PC-9 (cell line): ENCODE data around the gene MLN. TPM values are rescaled to one million over a fixed set of nuclear protein-coding genes. Genes with fewer than 3 reads are reported as not detected.

Experiments used
- BruUV-seq: library from RNA; stranded (reverse); fragments of 400-500 nt; replicated peaks from 2 replicates; lab custom pipeline; 2021; lab: Mats Ljungman, UMichigan
- CTCF ChIA-PET: fragments of 300-600 bp; sonication (Branson Sonifier 250); formaldehyde crosslinking; loops from one replicate; lab custom pipeline; 2022; ENCODE audit warnings: antibody characterized with exemption; lab: Charles Lee
- POLR2A ChIA-PET: fragments of 300-600 bp; sonication (Branson Sonifier 250); formaldehyde crosslinking; loops from one replicate; lab custom pipeline; 2022; ENCODE audit warnings: antibody characterized with exemption; ENCODE audit not compliant: unreplicated experiment; lab: Charles Lee
- DNase-seq, 2 experiments: peaks; one replicate each; pipeline versions ENCODE4 v3.0.0 to v3.0.0-alpha.2; 2015 to 2022; ENCODE audit warnings: mixed read lengths in 1 of 2
- H2AFZ ChIP-seq: fragments of 200-600 bp; sonication (generic); 2 replicates; pipeline ENCODE4 v1.8.1; 2017; ENCODE audit warnings: antibody characterized with exemption
- H3F3A ChIP-seq: fragments of 200-600 bp; sonication (generic); 2 replicates; pipeline ENCODE4 v1.8.1; 2017; ENCODE audit warnings: antibody characterized with exemption, mild to moderate bottlenecking, low read depth; ENCODE audit not compliant: insufficient read depth
- H3K27ac ChIP-seq: fragments of 200-600 bp; sonication (generic); 2 replicates; pipeline ENCODE4 v1.6.1; 2016; ENCODE audit warnings: mixed run types
- H3K27me3 ChIP-seq: fragments of 200-600 bp; sonication (generic); 2 replicates; pipeline ENCODE4 v1.6.1; 2016; ENCODE audit warnings: low read depth, mixed run types; ENCODE audit not compliant: insufficient read depth
- H3K36me3 ChIP-seq: fragments of 200-600 bp; sonication (generic); 2 replicates; pipeline ENCODE4 v1.6.1; 2016; ENCODE audit warnings: low read depth, mixed run types
- H3K4me1 ChIP-seq: fragments of 200-600 bp; sonication (generic); replicated peaks from 2 replicates; pipeline ENCODE4 v1.6.1; 2016; ENCODE audit warnings: mixed run types; ENCODE audit not compliant: insufficient read depth
- H3K4me2 ChIP-seq: fragments of 200-600 bp; sonication (generic); 2 replicates; pipeline ENCODE4 v1.6.1; 2017; ENCODE audit warnings: mixed run types
- H3K4me3 ChIP-seq: fragments of 200-600 bp; sonication (generic); 2 replicates; pipeline ENCODE4 v1.6.1; 2016; ENCODE audit warnings: mixed run types
- H3K79me2 ChIP-seq: fragments of 200-600 bp; sonication (generic); 2 replicates; pipeline ENCODE4 v1.6.1; 2017; ENCODE audit warnings: low read depth, mixed run types
- H3K9me2 ChIP-seq: fragments of 200-600 bp; sonication (generic); 2 replicates; pipeline ENCODE4 v1.8.1; 2017; ENCODE audit warnings: mild to moderate bottlenecking; ENCODE audit not compliant: insufficient read depth
- H3K9me3 ChIP-seq: fragments of 200-600 bp; sonication (generic); 2 replicates; pipeline ENCODE4 v1.8.1; 2016; ENCODE audit warnings: low read depth; ENCODE audit not compliant: insufficient read depth
- H4K20me1 ChIP-seq: fragments of 200-600 bp; sonication (generic); 2 replicates; pipeline ENCODE4 v1.8.1; 2017; ENCODE audit not compliant: insufficient read depth
- EZH2 ChIP-seq: fragments of 200-600 bp; sonication (generic); IDR thresholded peaks from 2 replicates; pipeline ENCODE4 v1.8.0; 2017; ENCODE audit warnings: antibody characterized with exemption, low read depth
- intact Hi-C: fragments of 100-400 bp; cut with micrococcal nuclease; formaldehyde crosslinking; loops from one replicate; pipeline ENCODE4 v1.10.0; 2022; ENCODE audit not compliant: unreplicated experiment
- total RNA-seq: library from RNA; stranded (reverse); gene quantifications from 2 replicates; pipeline ENCODE4 v1.2.3, GENCODE V29; 2021
- TF ChIP-seq, protein P1 (sequence below): fragments of 200-600 bp; sonication (generic); conservative IDR thresholded peaks from 2 replicates; pipeline ENCODE4 v1.6.1; 2017; ENCODE audit warnings: mixed run types, antibody characterized with exemption, mild to moderate bottlenecking, moderate library complexity

MLN gene
- total RNA-seq, 1 experiment from 2014 or later = not detected

DNA sequence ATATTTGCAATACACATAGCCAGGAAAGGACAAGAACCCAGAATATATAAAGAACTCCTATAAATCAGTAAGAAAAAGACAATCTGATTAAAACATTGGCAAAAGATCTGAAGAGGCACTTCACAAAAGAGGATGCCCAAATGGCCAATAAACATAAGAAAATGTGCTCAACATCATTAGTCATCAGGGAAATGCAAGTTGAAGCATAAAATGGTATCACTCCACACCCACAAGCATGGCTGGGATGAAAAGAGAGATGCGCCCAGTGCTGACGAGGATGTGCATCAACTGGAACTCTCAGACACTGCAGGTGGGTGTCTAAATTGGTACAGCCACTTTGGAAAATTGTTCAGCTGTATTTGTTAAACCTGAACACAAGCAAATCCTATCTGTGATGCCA is 42.4 kb upstream of the MLN start:
- no peak overlapping the region for H3K27ac ChIP-seq
- DNase-seq = no peak
- H3K9me3 ChIP-seq = no peaks in the 10 kb centered on the region
- BruUV-seq = no TSS peak
- CTCF ChIA-PET = no interaction called here
- no peak overlapping the region for H3K4me2 ChIP-seq
- POLR2A ChIA-PET = no interaction called here
- H3K79me2 ChIP-seq = no peaks in the 10 kb centered on the region
- no peaks in the 10 kb centered on the region for H4K20me1 ChIP-seq
- TF ChIP-seq, protein P1, sequence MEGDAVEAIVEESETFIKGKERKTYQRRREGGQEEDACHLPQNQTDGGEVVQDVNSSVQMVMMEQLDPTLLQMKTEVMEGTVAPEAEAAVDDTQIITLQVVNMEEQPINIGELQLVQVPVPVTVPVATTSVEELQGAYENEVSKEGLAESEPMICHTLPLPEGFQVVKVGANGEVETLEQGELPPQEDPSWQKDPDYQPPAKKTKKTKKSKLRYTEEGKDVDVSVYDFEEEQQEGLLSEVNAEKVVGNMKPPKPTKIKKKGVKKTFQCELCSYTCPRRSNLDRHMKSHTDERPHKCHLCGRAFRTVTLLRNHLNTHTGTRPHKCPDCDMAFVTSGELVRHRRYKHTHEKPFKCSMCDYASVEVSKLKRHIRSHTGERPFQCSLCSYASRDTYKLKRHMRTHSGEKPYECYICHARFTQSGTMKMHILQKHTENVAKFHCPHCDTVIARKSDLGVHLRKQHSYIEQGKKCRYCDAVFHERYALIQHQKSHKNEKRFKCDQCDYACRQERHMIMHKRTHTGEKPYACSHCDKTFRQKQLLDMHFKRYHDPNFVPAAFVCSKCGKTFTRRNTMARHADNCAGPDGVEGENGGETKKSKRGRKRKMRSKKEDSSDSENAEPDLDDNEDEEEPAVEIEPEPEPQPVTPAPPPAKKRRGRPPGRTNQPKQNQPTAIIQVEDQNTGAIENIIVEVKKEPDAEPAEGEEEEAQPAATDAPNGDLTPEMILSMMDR = no peak
- TF ChIP-seq EZH2 = no peak
- H3K9me2 ChIP-seq = no peaks in the 10 kb centered on the region
- H3K4me3 ChIP-seq = no peak overlapping the region
- no peaks in the 10 kb centered on the region for H3K27me3 ChIP-seq
- intact Hi-C loops = no loop called here
- H3K4me1 ChIP-seq = peaks cover 5% of the 10 kb centered on the region
- H3K36me3 ChIP-seq = no peaks in the 10 kb centered on the region
- H3F3A ChIP-seq = peaks cover 5% of the 10 kb centered on the region; the same call in 1 of the 2 replicates
- H2AFZ ChIP-seq = no peak overlapping the region

DNA sequence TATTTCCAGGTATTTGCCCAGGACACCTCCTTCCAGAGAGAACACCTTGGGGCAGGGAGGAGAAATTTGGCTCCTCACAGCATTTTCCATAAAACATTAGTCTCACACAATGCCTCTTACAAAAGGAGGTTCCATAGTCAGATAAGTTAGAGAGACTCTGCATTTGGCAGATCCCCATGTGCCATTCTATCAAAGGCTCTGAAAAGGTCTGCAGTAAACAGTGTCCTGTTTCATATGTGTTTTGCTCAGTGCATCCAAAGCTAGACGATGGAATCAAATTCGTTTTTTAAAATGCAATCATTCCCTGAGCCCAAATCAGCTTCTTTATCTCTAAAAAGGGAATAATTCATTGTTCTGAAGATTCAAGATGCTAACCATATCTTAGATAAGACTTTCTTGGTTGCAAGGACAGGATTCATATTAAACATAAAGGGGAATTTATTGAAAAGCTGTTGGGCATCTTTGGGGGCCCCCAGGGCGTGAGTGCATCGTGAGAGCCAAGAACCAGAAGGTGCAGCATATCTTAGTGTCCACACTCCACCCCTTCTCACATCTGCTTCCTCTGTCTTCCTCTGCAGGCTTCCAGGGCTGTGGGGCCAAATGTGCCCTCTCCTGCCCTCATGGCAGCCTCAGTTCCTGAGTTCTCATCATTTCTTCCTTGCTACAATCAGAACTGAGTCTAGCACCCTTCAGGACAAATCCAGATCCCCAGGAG is 41.4 kb upstream of the MLN start:
- no peak for DNase-seq
- H2AFZ ChIP-seq = no peak overlapping the region
- H3K4me1 ChIP-seq = peaks cover 16% of the 10 kb centered on the region
- H3K27ac ChIP-seq = no peak overlapping the region
- ChIA-PET CTCF (no interaction called here), POLR2A (no interaction called here)
- no peaks in the 10 kb centered on the region for H4K20me1 ChIP-seq
- H3K4me2 ChIP-seq = no peak overlapping the region
- H3K9me2 ChIP-seq = no peaks in the 10 kb centered on the region
- no TSS peak for BruUV-seq
- no peaks in the 10 kb centered on the region for H3K9me3 ChIP-seq
- H3K36me3 ChIP-seq = no peaks in the 10 kb centered on the region
- peaks cover 16% of the 10 kb centered on the region for H3F3A ChIP-seq
- H3K27me3 ChIP-seq = no peaks in the 10 kb centered on the region
- intact Hi-C loops = no loop called here
- H3K79me2 ChIP-seq = no peaks in the 10 kb centered on the region
- no peak for TF ChIP-seq EZH2
- TF ChIP-seq, protein P1 = no peak
- H3K4me3 ChIP-seq = no peak overlapping the region

DNA sequence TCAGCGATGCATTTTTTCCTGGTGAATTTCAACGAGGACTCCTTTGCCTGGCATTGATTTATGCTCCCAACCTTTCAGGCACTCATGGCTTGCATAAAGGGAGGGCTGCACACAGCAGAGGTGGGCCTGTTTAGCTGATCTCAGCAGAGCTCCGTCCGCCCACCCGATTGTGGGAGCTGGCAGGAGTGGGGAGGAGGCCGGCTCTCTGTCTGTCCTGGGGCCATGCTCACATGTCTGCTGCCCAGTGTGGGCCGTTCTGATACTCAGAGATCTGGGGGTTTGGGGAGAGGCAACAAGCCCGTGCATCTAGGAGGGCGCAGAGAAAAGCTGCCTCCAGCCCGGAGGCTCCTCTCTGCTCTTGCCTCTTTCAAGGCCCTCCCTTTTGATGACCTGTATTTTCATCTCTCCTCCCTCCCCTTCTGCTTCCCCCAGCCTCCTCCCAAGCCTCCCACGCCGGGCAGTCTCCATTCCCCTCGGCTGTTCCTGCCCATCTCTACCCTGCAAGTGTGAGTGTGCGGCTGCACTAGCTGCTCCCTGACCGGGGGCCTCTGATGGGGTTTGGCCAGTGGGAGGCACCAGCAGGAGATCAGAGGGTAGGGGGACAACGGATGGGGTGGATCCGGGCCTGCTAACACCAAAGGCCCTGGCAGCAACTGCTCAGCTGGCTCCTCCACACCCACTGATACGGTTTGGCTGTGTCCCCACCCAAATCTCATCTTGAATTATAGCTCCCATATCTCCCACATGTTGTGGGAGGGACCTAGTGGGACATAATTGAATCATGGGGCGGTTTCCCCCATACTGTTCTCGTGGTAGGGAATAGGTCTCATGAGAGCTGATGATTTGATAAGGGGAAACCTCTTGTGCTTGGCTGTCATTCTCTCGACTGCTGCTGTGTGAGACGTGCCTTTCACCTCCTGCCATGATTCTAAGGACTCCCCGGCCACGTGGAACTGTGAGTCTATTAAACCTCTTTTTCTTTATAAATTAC is 39.6 kb upstream of the MLN start:
- Histone ChIP-seq H3K9me2 (no peaks in the 10 kb centered on the region), H4K20me1 (no peaks in the 10 kb centered on the region), H3F3A (peaks cover 27% of the 10 kb centered on the region), H3K9me3 (no peaks in the 10 kb centered on the region), H3K4me1 (peaks cover 33% of the 10 kb centered on the region), H3K79me2 (no peaks in the 10 kb centered on the region), H3K27me3 (no peaks in the 10 kb centered on the region), H2AFZ (no peak overlapping the region), H3K36me3 (no peaks in the 10 kb centered on the region), H3K27ac (no peak overlapping the region), H3K4me2 (no peak overlapping the region), H3K4me3 (no peak overlapping the region)
- TF ChIP-seq, protein P1 = no peak
- TF ChIP-seq EZH2 = no peak
- intact Hi-C loops = no loop called here
- POLR2A ChIA-PET = no interaction called here
- no peak for DNase-seq
- CTCF ChIA-PET = no interaction called here
- no TSS peak for BruUV-seq
